Midbrain (tissue), 1 donor: ENCODE measurements around the gene MACROD1.
"Not testable (repeated sequence)": the region's sequence is repeated elsewhere in the genome, so short reads cannot be mapped to it uniquely, and the experiment has no call there.

Source experiments
- DNase-seq: peaks from one replicate; lab custom pipeline; 2025; lab: John Stamatoyannopoulos, UW

The MACROD1 gene

GRCh38 chr11:64185175-64185692 lies 19.3 kb upstream of the MACROD1 start:
- peak; percentile 90 for DNase-seq

DNA sequence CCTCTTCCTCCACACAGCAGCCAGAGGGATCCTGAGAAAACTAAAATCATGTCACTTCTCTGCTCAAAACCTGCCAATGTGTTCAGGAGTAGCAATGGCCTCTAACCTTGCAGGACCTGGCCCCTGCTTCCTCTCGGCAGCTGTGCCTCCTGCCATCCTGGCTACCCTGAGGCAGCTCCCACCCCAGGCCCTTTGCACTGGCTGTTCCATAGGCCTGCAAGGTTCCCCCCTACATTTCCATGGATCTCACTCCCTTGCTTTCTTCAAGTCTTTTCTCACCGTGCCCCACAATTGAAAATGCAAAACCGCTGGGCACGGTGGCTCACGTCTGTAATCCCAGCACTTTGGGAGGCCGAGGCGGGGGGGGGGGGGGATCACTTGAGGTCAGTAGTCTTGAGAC lies 18.0 kb upstream of the MACROD1 start:
- no peak for DNase-seq

DNA sequence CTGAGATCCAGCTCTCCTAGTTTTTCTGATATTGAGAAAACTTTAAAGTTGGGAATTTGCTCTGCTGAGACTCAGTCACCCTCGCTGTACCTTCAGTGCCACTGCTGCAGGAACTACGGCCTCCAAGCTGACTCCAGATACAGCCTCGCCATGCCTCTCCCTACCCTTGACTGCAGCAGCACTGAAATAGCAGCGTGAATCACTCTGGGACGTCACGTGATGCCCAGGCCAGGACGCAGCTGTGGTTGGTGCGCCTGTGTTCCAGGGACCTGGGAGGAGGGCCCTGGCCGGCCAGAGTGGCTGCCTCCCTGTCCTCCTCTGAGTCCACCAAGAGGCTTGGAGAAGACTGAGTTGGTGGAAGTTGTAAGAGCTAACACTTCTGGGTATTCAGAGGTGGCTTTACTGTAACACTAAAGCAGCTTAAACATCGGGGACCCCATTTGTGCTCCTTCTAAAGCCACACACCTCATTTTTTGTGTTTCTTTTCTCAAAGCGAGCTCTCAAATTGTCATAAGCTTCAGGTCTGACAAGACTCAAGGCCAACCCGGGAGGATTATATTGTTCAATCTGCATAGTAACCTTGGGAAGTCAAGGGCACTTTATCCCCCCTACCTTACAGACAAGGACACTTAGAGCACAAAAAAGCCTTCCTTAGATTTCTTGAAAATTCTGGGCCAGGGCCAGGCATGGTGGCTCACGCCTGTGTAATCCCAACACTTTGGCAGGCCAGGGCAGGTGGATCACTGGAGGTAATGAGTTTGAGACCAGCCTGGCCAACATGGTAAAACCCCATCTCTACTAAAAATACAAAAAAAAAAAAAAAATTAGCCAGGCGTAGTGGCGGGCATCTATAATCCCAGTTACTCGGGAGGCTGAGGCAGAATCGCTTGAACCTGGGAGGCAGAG lies 15.8 kb upstream of the MACROD1 start:
- DNase-seq, result peak; percentile 92

DNA sequence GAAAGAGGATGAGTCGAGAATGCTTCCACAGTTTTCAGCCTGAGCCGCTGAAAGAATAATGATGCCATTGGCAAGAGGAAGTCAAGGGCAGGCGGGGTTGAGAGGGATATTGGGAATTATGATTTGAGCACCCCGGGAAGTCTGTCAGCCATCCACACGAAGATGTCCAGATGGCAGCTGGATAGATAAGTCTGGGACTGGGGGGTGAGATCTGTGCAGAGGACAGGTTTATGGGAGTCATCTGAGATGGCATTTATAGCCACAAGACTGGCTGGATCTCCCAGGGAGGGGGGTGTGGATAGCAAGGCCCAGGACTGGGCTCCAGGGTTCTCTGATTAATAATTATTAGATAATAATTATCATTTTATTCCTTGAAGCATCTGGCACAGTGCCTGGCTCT lies 15.0 kb upstream of the MACROD1 start:
- no peak for DNase-seq

- no peak for DNase-seq
These were observed 13.2 kb upstream of the MACROD1 start for GRCh38 chr11:64178951-64179639.

- DNase-seq, result no peak
These were observed 12.3 kb upstream of the MACROD1 start for GRCh38 chr11:64178203-64178602.

GRCh38 chr11:64176751-64177150 lies 10.8 kb upstream of the MACROD1 start:
- no peak for DNase-seq

GRCh38 chr11:64173616-64174355 lies 7.9 kb upstream of the MACROD1 start:
- DNase-seq, result no peak

DNA sequence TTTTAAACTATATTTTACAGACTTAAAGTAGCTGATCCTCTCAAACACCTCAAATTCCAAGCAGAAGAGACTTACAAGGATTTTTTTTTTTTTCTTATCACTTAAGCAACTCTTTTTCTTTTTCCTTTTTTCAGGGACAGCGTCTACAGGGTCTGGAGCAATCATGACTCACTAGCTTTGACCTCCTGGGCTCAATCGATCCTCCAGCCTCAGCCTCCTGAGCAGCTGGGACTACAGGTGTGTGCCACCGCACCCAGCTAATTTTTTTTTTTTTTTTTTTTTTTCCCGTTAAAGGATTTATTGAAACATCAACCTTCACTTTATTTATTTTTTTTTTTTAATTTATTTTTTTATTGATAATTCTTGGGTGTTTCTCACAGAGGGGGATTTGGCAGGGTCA lies 4.5 kb upstream of the MACROD1 start:
- DNase-seq, result no peak

- no peak for DNase-seq
These were observed 452 bp downstream of the MACROD1 start for GRCh38 chr11:64165481-64165841.

GRCh38 chr11:64164392-64165312 lies 1.3 kb downstream of the MACROD1 start:
- DNase-seq, result no peak

- no peak for DNase-seq
These were observed 2.0 kb downstream of the MACROD1 start for GRCh38 chr11:64163951-64164350.

DNA sequence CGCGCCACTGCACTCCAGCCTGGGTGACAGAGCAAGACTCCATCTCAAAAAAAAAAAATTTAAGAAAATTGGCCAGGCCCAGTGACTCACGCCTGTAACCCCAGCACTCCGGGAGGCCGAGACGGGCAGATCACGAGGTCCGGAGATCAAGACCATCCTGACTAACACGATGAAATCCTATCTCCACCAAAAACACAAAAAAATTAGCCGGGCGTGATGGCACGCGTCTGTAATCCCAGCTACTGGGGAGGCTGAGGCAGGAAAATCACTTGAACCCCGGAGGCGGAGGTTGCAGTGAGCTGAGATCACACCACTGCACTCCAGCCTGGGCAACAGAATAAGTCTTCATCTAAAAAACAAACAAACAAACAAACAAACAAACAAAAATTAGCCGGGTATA lies 3.1 kb downstream of the MACROD1 start:
- not testable (repeated sequence) for DNase-seq

GRCh38 chr11:64161037-64161436 lies 4.9 kb downstream of the MACROD1 start:
- no peak for DNase-seq

DNA sequence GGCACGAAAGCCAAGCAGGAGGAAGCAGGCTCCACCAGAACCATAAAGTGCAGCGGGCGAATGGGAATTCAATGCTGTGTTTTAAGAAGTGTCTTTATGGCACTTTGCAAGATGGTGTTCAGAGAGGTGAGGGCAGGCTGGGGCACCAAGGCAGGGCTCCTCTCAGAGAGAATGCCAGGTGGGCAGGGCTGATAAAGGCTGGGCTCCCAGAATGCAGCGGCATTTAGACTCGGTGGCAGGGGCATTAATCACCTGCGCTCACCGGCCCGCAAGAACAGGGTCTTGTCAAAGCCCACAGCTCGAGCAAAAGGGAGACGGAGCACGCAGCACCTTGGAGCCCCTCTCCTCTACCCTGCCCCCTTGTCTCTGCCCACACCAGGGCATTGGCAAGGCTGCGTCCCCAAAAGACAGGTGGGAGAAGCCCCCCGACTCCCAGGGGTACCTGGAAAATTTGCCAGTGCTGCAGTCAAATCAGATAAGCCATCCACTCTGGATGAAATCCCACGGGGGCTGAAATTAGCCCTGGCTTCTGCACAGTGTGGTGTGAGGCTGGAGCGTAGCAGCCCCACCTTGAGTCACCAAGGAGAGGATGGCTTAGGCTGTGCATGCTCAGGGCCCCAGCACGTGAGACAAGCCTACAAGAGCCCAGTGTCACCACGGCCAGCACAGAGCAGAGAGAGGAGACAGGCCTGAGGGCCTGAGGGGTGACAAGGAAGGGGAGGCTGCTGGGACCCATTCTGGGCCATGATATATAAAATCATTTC lies 8.1 kb downstream of the MACROD1 start:
- DNase-seq, result no peak

GRCh38 chr11:64156235-64157011 lies 9.5 kb downstream of the MACROD1 start:
- DNase-seq, result peak; percentile 41

GRCh38 chr11:64153812-64154211 lies 12.1 kb downstream of the MACROD1 start:
- no peak for DNase-seq

GRCh38 chr11:64152841-64153691 lies 12.8 kb downstream of the MACROD1 start:
- peak; percentile 71 for DNase-seq

GRCh38 chr11:64151337-64151736 lies 14.6 kb downstream of the MACROD1 start:
- no peak for DNase-seq
